GM12874 (cell line): ENCODE data around the gene FAM234B.

ENCODE experiments used
- TF ChIP-seq, protein P1 (sequence below): IDR thresholded peaks from 2 replicates; pipeline ENCODE4 v1.5.1; 2011; ENCODE audit warnings: low read depth, mild to moderate bottlenecking, control low read depth, low read length, moderate library complexity; ENCODE audit not compliant: insufficient read depth

Gene FAM234B

DNA sequence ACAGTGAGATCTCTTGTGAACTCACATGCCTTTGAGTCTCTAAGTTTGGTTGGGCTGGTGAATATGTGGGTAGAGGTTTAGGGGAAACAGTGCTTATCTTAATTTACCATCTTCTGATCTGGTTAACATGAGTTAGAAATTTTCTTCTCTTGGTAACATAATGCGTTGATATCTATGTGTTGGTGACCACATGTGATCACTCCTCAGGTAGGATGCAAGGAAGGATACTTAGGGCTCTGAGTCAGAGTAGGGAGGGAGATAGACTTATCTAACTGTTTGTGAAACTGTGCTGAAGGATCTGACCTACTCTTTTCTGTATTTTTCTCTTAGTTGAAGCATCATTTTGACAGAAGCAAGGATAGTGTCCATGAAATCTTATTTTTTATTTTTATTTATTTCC lies 23.1 kb downstream of the FAM234B start:
- TF ChIP-seq, protein P1, sequence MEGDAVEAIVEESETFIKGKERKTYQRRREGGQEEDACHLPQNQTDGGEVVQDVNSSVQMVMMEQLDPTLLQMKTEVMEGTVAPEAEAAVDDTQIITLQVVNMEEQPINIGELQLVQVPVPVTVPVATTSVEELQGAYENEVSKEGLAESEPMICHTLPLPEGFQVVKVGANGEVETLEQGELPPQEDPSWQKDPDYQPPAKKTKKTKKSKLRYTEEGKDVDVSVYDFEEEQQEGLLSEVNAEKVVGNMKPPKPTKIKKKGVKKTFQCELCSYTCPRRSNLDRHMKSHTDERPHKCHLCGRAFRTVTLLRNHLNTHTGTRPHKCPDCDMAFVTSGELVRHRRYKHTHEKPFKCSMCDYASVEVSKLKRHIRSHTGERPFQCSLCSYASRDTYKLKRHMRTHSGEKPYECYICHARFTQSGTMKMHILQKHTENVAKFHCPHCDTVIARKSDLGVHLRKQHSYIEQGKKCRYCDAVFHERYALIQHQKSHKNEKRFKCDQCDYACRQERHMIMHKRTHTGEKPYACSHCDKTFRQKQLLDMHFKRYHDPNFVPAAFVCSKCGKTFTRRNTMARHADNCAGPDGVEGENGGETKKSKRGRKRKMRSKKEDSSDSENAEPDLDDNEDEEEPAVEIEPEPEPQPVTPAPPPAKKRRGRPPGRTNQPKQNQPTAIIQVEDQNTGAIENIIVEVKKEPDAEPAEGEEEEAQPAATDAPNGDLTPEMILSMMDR = no peak

- TF ChIP-seq, protein P1 = no peak
Measured at GRCh38 chr12:13069380-13069779, 25.2 kb downstream of the FAM234B start.

DNA sequence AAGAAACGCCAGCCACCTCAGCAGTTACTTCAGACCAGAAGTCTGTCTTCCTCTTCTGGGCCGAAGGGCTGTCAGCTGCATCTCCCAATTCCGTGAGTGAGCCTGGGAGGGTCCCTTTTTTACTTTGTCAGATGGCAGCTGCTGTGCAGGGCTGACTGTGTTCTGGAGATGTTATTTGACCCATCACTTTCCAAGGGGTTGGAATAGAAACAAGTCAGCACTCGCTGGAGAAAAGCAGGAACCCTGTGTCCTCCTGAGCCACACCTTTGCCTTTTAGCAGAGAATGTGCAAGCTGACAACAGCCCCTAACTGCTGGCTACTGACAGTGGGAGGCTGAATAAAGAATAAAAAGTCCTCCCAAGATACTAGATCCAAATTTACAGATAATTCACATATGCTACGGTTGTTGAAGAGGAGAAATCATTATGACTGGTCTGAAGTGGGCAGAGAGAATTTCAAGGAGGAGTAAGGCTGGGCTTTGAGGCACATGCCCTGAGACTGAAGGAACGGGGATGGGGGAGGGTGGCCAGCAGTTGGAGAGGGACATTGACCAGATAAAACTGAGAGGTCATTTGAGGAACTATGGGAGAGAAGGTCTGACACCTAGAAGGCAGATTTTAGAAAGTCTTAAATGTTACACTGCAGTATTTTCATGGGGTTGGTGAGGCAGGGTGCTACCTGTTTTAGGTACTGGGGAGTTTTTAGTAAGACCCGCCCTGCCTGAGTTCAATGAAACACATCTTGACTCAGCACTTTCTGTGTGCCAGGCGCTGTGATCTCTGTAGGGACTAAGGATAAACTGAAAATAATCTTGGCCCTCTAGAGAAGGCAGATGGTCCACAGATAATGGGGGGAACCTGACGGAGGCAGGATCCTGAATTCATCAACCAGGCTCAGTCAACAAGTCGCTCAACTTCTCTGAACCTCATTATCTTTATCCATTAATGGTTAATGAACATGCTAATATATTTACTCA lies 27.4 kb downstream of the FAM234B start:
- TF ChIP-seq, protein P1 = no peak

- TF ChIP-seq, protein P1 = no peak
Measured at GRCh38 chr12:13073173-13073572, 29.0 kb downstream of the FAM234B start.

GRCh38 chr12:13074396-13075117 lies 30.4 kb downstream of the FAM234B start:
- TF ChIP-seq, protein P1 = no peak

DNA sequence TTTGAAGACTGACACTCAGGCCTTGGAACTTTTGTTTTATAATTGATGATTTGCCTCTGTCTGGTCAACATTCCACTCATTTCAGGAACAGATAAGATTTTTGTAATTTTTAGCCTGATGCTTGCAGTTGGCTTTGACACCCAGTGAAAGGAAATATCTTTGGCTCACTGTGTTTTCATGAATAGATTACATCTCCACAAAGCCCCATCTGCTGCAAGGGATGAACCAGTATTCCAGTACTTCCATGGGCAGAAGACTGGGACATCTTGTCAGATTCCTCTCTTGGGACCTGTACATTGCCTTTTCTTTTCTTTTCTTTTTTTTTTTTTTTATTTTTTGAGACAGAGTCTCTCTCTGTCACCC lies 30.9 kb downstream of the FAM234B start:
- TF ChIP-seq, protein P1 = no peak

DNA sequence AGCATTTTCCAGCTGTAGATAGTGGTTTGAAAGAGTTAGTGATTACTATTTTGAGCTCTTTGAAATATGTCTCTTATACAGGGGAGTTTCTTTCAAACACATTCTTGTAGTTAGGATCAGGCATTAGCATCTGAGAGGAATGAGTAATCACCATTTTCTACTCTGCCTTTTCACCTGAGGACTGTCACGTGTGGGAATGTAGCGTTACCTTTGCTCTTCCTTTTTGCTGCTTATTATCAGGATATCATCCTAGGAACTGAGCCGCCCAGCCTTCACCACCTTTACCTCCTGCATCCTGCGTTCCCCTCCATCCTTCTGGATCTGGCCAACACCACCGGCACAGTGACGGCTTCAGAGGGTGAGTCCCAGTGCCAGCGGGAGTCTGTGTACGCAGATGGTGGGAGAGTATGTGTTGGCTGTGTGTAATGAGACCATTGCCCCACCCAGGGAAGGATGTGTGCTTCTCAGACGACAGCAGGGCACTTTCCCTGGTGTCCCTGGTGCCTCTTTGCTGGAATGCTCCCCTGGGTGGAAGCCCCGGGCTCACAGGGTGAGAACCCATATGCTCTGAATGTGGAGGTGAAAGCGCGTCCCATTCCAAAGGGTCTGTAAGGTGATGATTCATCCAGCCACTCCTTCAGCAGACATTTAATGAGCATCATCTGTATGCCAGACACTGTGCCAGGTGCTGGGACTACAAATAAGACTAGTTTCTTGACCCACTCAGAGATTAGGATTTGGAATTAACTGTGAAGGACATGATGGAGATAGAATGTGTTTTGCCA lies 31.8 kb downstream of the FAM234B start:
- TF ChIP-seq, protein P1 = no peak
